SU-DHL-6 (cell line): Measurements from ENCODE around the gene KIRREL1.

Experiments used
- H2AFZ ChIP-seq: fragments of 200-600 bp; sonication (generic); 2 replicates; pipeline ENCODE4 v1.6.1; 2014; ENCODE audit warnings: low read depth, mild to moderate bottlenecking, moderate library complexity, mixed read lengths, antibody characterized with exemption, low read length; ENCODE audit not compliant: severe bottlenecking
- H3F3A ChIP-seq: fragments of 200-600 bp; shearing (Covaris generic); 2 replicates; pipeline ENCODE4 v1.6.0; 2016; ENCODE audit warnings: antibody characterized with exemption, mild to moderate bottlenecking; ENCODE audit not compliant: insufficient read depth
- H3K27ac ChIP-seq: fragments of 200-600 bp; sonication (generic); 2 replicates; pipeline ENCODE4 v1.5.1; 2016; ENCODE audit warnings: low read depth, mild to moderate bottlenecking, low read length, moderate library complexity, mixed read lengths
- H3K27me3 ChIP-seq: fragments of 200-600 bp; sonication (generic), shearing (Covaris generic); 2 replicates; pipeline ENCODE4 v1.6.0; 2014; ENCODE audit warnings: mild to moderate bottlenecking, low read length
- H3K36me3 ChIP-seq: fragments of 200-600 bp; sonication (generic); 2 replicates; pipeline ENCODE4 v1.6.1; 2014; ENCODE audit warnings: mild to moderate bottlenecking, low read length, mixed read lengths
- H3K4me2 ChIP-seq: fragments of 300-600, 200-600 bp; shearing (Covaris generic), sonication (generic); 2 replicates; pipeline ENCODE4 v1.6.0; 2014; ENCODE audit warnings: low read length, low read depth, mild to moderate bottlenecking; ENCODE audit not compliant: poor library complexity, severe bottlenecking
- H3K4me3 ChIP-seq: fragments of 200-600 bp; sonication (generic); 2 replicates; pipeline ENCODE4 v1.5.1; 2014; ENCODE audit warnings: antibody characterized with exemption, low read length, mild to moderate bottlenecking, mixed read lengths; ENCODE audit not compliant: insufficient read depth, poor library complexity, severe bottlenecking
- H3K79me2 ChIP-seq: fragments of 200-600 bp; sonication (generic); 2 replicates; pipeline ENCODE4 v1.6.1; 2014; ENCODE audit warnings: mild to moderate bottlenecking, low read length, moderate library complexity; ENCODE audit not compliant: insufficient read depth
- H3K9ac ChIP-seq: fragments of 200-600 bp; sonication (generic); 2 replicates; pipeline ENCODE4 v1.7.0; 2014; ENCODE audit warnings: mild to moderate bottlenecking, low read length
- H3K9me2 ChIP-seq: fragments of 200-600 bp; sonication (generic); replicated peaks from 2 replicates; pipeline ENCODE4 v1.6.1; 2014; ENCODE audit warnings: low read length; ENCODE audit not compliant: insufficient read depth
- H3K9me3 ChIP-seq: fragments of 200-600 bp; sonication (generic); 2 replicates; pipeline ENCODE4 v1.6.1; 2014; ENCODE audit warnings: low read length, mixed read lengths; ENCODE audit not compliant: insufficient read depth
- H4K20me1 ChIP-seq: fragments of 200-600 bp; sonication (generic); 2 replicates; pipeline ENCODE4 v1.6.1; 2014; ENCODE audit warnings: low read depth, mild to moderate bottlenecking, antibody characterized with exemption, low read length, moderate library complexity, mixed read lengths
- EZH2phosphoT487 ChIP-seq: fragments of 200-600 bp; sonication (generic), shearing (Covaris generic); conservative IDR thresholded peaks from 2 replicates; pipeline ENCODE4 v1.6.1; 2018; ENCODE audit warnings: mild to moderate bottlenecking, antibody characterized with exemption, low read length, moderate library complexity, mixed read lengths
- TF ChIP-seq, protein P1 (sequence below): fragments of 200-600 bp; sonication (generic); IDR thresholded peaks from one replicate; pipeline ENCODE4 v1.5.1; 2017; ENCODE audit warnings: antibody characterized with exemption, mild to moderate bottlenecking, low read length, moderate library complexity; ENCODE audit not compliant: insufficient read depth, poor library complexity, severe bottlenecking

Gene KIRREL1

DNA sequence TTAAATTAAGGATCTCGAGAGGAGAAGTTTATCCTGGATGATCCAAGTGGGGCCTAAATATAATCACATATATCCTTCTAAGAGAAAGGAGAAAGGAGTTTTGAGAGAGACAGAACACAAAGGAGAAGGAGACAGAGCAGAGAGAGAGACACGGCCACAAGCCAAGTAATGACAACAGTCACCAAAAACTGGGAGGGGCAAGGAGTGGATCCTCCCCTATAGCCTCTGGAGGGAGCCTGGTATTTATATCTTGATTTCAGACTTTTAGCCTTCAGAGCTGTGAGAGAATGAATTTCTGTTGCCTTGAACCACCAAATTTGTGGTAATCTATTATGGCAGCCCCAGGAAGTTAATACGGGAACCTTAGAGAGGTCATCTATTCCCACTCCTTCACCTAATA, 137.8 kb downstream of the KIRREL1 start:
- no peak overlapping the region for H2AFZ ChIP-seq
- no peak for TF ChIP-seq EZH2phosphoT487
- TF ChIP-seq, protein P1, sequence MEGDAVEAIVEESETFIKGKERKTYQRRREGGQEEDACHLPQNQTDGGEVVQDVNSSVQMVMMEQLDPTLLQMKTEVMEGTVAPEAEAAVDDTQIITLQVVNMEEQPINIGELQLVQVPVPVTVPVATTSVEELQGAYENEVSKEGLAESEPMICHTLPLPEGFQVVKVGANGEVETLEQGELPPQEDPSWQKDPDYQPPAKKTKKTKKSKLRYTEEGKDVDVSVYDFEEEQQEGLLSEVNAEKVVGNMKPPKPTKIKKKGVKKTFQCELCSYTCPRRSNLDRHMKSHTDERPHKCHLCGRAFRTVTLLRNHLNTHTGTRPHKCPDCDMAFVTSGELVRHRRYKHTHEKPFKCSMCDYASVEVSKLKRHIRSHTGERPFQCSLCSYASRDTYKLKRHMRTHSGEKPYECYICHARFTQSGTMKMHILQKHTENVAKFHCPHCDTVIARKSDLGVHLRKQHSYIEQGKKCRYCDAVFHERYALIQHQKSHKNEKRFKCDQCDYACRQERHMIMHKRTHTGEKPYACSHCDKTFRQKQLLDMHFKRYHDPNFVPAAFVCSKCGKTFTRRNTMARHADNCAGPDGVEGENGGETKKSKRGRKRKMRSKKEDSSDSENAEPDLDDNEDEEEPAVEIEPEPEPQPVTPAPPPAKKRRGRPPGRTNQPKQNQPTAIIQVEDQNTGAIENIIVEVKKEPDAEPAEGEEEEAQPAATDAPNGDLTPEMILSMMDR, result no peak
- no peaks in the 10 kb centered on the region for H3F3A ChIP-seq
- no peaks in the 10 kb centered on the region for H3K9me2 ChIP-seq
- H3K27ac ChIP-seq, result no peak overlapping the region
- H3K4me3 ChIP-seq, result no peak overlapping the region
- H3K4me2 ChIP-seq, result no peak overlapping the region
- no peaks in the 10 kb centered on the region for H3K9me3 ChIP-seq
- H4K20me1 ChIP-seq, result no peaks in the 10 kb centered on the region
- H3K36me3 ChIP-seq, result no peaks in the 10 kb centered on the region
- H3K79me2 ChIP-seq, result no peaks in the 10 kb centered on the region
- no peak overlapping the region for H3K9ac ChIP-seq
- no peaks in the 10 kb centered on the region for H3K27me3 ChIP-seq

DNA sequence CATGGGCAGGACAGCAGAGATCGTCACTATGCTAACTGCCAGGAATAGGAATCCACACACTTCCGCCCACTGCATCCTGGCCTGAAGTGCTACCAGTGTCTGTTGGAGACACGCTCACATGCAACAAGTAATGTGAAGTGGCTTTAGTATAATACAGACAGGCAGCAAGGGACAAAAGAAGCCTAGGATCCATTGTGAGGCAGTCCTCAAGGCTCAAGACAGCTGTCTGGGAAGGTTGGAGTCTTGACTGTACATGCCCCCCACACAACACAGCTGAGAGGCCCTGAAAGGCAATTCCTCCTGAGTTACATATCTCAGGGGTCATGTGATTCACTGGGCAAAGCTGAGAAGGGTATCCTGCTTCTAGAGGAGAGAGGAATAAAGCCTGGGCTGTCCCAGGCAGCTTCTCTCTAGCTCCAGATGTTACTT, 147.3 kb downstream of the KIRREL1 start:
- H3K9ac ChIP-seq, result no peak overlapping the region
- H3K4me2 ChIP-seq, result no peak overlapping the region
- no peaks in the 10 kb centered on the region for H3K9me2 ChIP-seq
- H3K27me3 ChIP-seq, result no peaks in the 10 kb centered on the region
- H3K79me2 ChIP-seq, result no peaks in the 10 kb centered on the region
- TF ChIP-seq, protein P1, result no peak
- TF ChIP-seq EZH2phosphoT487, result no peak
- H3K4me3 ChIP-seq, result no peak overlapping the region
- no peaks in the 10 kb centered on the region for H3F3A ChIP-seq
- H2AFZ ChIP-seq, result no peak overlapping the region
- H4K20me1 ChIP-seq, result no peaks in the 10 kb centered on the region
- H3K9me3 ChIP-seq, result no peaks in the 10 kb centered on the region
- no peaks in the 10 kb centered on the region for H3K36me3 ChIP-seq
- H3K27ac ChIP-seq, result no peak overlapping the region

DNA sequence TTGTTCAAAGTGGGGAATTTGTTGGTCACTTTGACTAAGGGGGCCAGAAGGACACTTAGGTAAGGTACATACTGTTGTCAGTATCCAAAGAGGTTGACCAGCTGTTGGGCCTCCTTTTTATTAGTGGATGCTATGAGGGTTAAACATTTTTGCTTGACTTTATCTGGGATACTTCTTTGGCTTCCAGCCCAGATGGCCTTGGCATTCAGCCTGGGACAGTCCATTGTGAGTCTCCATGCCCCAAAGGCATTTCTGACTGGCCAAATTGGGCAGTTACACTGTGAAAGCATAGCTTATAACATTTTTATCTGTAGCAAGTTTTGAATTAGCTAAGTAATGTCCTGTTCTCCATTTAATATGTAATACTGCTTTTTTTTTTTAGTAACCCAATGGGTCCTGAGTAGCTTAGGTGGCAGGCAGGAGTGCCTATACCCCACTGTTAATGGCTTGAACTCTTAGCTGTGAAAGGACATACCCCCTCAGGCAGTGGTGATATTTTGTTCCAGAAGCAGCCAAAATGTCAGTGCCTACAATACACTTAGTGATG, 151.8 kb downstream of the KIRREL1 start:
- H3K9me2 ChIP-seq, result no peaks in the 10 kb centered on the region
- no peaks in the 10 kb centered on the region for H3K27me3 ChIP-seq
- no peaks in the 10 kb centered on the region for H4K20me1 ChIP-seq
- H3K4me2 ChIP-seq, result no peak overlapping the region
- TF ChIP-seq, protein P1, result no peak
- no peak for TF ChIP-seq EZH2phosphoT487
- no peaks in the 10 kb centered on the region for H3K79me2 ChIP-seq
- H3K36me3 ChIP-seq, result no peaks in the 10 kb centered on the region
- H3K4me3 ChIP-seq, result no peak overlapping the region
- H3K9ac ChIP-seq, result no peak overlapping the region
- H3K9me3 ChIP-seq, result no peaks in the 10 kb centered on the region
- H3K27ac ChIP-seq, result no peak overlapping the region
- H3F3A ChIP-seq, result peaks cover 6% of the 10 kb centered on the region
- no peak overlapping the region for H2AFZ ChIP-seq
